Astrocyte (in vitro differentiated cells and primary cell): ENCODE results near the gene NCAPG2.

Source experiments
- CTCF ChIP-seq: IDR thresholded peaks from 2 replicates; pipeline ENCODE4 v1.5.1; 2011; ENCODE audit warnings: low read depth, mild to moderate bottlenecking, inconsistent platforms, low read length, moderate library complexity; ENCODE audit not compliant: insufficient read depth
- EZH2 ChIP-seq: IDR thresholded peaks from 2 replicates; pipeline ENCODE4 v1.6.1; 2012; ENCODE audit warnings: mild to moderate bottlenecking, low read length, inconsistent platforms; ENCODE audit not compliant: insufficient read depth

- TF ChIP-seq CTCF (no peak), EZH2 (no peak)
Observed at GRCh38 chr7:158720112-158720511, 15.5 kb upstream of the NCAPG2 start.
